Measurements from ENCODE around the gene DDHD1.

DNA sequence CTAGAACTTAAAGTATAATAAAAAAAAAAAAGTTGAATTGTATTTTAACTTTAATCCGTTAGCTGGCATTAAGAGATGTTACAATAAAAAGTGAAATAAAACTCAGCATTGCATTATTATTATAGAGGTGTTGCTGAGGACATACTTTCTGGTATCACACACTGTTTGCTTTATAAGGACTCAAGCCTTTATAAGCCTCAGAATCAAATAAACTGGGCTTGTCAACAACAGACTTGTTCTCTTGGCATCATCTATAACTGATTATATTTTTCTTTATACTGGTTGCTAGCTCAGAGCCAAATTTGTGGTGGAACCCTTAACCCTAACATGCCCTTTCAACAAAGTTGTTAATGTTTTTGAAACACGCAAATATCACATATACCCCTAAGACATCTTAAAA is 62.3 kb downstream of the DDHD1 start:
- TF ChIP-seq, protein P1, sequence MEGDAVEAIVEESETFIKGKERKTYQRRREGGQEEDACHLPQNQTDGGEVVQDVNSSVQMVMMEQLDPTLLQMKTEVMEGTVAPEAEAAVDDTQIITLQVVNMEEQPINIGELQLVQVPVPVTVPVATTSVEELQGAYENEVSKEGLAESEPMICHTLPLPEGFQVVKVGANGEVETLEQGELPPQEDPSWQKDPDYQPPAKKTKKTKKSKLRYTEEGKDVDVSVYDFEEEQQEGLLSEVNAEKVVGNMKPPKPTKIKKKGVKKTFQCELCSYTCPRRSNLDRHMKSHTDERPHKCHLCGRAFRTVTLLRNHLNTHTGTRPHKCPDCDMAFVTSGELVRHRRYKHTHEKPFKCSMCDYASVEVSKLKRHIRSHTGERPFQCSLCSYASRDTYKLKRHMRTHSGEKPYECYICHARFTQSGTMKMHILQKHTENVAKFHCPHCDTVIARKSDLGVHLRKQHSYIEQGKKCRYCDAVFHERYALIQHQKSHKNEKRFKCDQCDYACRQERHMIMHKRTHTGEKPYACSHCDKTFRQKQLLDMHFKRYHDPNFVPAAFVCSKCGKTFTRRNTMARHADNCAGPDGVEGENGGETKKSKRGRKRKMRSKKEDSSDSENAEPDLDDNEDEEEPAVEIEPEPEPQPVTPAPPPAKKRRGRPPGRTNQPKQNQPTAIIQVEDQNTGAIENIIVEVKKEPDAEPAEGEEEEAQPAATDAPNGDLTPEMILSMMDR (conservative IDR thresholded peaks at IDR 0.05; ENCODE audit: low read length) = no peak
- no peak for TF ChIP-seq EZH2phosphoT487 (IDR thresholded peaks at IDR 0.05; ENCODE audit: borderline replicate concordance)
